ENCODE measurements around the gene PPP3CB.

PPP3CB gene

GRCh38 chr10:73495884-73496674, at the start of gene PPP3CB:
TSS of gene PPP3CB (minus strand) at chr10:73496024. CDS start at chr10:73495889, 135 bp downstream.
- DNase-seq = peak; percentile 95

DNA sequence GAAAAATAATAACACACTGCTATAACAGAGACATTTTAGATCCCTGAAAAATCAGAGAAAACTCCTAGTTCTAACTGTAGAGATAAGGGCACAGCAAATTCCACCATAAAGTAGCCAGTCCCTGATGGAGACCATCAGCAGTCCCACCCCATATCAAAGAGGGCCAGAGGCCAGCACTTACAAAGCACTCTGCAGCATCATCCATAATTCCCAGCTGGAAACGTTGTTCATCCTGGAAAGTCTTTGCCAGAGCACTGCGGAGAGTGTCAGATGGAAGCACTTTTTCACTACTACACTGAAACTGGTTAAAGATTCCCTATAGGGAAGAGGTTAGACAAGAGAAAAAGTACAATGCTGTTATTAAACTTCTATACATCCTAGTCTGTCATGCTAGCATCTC, 49.5 kb upstream of the PPP3CB start:
- DNase-seq = no peak

GRCh38 chr10:73537709-73538108, 41.9 kb upstream of the PPP3CB start:
- DNase-seq = no peak

GRCh38 chr10:73537288-73537687, 41.5 kb upstream of the PPP3CB start:
- DNase-seq = peak; percentile 26

- no peak for DNase-seq
Observed at GRCh38 chr10:73534857-73535256, 39.0 kb upstream of the PPP3CB start.

- DNase-seq = peak; percentile 82
Observed at GRCh38 chr10:73529089-73529832, 33.4 kb upstream of the PPP3CB start.

- no peak for DNase-seq
Observed at GRCh38 chr10:73522263-73522662, 26.4 kb upstream of the PPP3CB start.

GRCh38 chr10:73519336-73519735, 23.5 kb upstream of the PPP3CB start:
- DNase-seq = no peak

- no peak for DNase-seq
Observed at GRCh38 chr10:73517166-73517888, 21.5 kb upstream of the PPP3CB start.

- no peak for DNase-seq
Observed at GRCh38 chr10:73512207-73512743, 16.5 kb upstream of the PPP3CB start.

DNA sequence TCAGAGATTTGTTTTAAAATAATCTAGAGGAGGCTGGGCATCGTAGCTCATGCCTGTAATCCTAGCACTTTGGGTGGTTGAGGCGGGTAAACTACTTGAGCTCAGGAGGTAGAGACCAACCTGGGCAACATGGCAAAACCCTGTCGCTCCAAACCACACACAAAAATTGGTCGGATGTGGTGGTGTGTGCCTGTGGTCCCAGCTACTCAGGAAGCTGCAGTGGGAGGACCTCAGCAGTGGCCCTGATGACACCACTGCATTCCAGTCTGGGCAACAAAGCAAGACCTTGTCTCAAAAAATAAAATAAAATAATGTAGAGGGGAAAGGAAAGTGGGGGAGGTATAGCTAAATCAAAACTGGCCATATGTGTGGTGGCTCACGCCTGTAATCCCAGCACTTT, 13.9 kb upstream of the PPP3CB start:
- peak; percentile 16 for DNase-seq

DNA sequence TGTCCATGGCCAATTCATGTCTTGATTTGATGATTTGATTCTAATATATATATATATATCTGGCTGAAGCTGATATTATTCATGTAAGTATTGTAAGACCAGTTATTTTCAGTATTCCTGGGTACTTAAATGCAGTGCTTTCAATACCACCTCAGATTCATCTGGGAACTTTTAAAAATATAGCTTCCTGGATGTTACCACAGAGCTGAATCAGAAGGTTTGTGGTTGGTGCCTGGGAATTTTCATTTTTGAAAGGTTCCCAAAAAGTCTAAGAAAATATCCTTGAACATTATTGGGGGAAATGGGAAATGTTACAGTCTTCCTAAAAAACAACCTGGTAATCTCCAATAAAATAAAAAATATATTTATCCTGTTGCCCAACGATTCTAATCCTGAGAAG, 10.7 kb upstream of the PPP3CB start:
- DNase-seq = no peak

- no peak for DNase-seq
Observed at GRCh38 chr10:73506074-73506473, 10.2 kb upstream of the PPP3CB start.

DNA sequence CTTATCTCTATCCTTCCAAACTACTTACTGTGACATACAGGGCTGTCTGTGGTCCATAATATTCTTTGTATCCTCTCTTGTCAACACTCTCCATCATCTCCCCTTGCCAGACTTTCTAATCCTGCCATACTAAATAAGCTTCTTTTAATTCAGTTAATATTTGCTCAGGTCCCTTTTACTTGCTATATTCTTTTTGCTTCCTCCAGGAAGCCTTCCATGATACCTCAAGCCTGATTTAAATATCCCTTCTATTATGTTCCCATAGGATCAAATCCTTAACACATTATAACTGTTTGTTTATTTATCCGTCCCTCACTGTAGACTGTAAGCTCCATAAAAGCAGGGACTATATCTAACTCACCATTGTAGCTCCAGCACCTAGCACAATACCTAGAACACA, 7.2 kb upstream of the PPP3CB start:
- no peak for DNase-seq

GRCh38 chr10:73501651-73502050, 5.8 kb upstream of the PPP3CB start:
- DNase-seq = peak; percentile 13

GRCh38 chr10:73497623-73498022, 1.8 kb upstream of the PPP3CB start:
- no peak for DNase-seq

- DNase-seq = peak; percentile 93
Observed at GRCh38 chr10:73495226-73495883, 469 bp downstream of the PPP3CB start.

DNA sequence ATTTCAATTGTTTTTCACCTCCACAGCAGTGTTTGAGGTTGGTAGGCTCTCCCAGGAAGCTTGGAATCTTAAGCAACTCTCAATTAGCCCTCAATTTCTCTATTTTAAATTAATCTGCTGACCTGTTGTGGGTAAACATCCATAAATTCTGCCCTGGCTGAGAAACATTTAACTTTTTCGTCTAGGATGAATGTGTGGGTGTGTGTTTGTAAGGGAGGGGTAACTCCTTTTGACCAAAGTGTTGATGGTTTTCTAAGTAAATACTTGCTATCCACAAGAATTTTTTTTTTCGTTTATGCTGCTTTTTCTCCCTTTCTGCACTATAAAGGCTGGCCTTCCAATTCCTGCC, 973 bp downstream of the PPP3CB start:
- no peak for DNase-seq

DNA sequence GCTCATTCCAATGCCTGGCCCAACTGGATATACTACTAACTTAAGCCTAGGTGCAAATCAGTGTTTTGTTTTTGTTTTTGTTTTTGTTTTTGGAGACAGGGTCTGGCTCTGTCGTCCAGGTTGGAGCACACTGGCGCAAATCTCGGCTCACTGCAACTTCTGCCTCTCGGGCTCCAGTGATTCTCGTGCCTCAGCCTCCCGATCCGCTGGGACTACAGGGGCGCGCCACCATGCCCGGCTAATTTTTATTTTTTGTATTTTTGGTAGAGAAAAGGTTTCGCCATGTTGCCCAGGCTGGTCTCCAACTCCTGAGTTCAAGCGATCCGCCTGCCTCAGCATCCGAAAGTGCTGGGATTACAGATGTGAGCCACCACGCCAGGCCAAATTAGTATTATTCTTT, 1.6 kb downstream of the PPP3CB start:
- no peak for DNase-seq

DNA sequence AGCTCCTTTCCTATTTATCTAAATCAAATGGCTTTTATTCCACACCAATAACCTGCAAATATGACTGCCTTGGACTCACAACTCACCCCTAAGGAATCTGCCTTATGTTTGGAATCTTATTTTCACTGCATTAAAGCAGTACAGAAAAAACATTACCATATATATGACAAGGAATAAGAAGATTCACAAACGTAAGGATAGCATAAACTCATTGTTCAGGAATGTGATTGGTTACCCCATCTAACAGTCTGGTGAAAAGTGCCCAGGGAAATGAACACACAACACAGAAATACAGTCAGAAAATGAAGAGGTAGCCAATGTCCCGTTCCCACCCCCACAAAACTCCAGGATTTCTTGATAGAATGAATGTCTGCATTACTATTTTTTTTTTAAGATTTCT, 2.0 kb downstream of the PPP3CB start:
- no peak for DNase-seq

- DNase-seq = no peak
Observed at GRCh38 chr10:73486601-73487000, 9.2 kb downstream of the PPP3CB start.

DNA sequence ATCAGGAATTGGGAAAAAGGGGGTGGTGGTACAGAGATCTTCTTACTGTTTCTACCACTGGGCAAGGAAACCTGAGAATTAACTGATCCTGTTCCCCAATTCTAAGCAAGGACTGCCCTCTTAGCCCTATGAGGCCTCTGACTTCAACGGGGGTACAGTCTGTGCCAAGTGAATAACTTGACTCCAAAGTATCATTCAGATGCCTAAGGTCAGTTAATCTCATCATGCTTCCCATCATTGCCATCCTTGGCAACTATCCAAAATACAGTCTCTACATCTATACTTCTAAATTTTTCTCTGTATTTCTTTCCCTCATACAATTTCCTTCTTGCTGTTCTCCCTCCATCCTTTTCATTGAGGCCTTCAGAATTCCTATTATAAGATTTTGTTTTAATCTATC, 10.5 kb downstream of the PPP3CB start:
- DNase-seq = no peak

DNA sequence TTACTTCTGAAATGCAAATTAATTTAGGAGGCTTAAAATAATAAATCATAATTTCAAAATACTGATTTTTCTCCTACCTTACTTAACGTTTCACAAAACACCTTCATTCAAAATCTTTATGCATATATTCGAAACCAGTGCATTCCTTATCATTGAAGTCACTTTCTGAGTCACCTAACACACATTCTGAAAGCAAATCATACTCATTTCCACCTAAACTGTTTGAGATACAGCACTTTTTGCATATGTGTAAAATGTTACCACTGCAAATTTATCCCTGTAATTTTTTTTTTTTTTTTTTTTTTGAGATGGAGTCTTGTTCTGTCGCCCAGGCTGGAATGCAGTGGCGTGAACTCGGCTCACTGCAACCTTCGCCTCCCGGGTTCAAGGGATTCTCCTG, 15.7 kb downstream of the PPP3CB start:
- no peak for DNase-seq

Data from CD4-positive, alpha-beta T cell treated with Interleukin-17A for 1 hour (primary cell).